Keratinocyte (primary cell): ENCODE data around the gene DDX39A. TPM values are rescaled to one million over a fixed set of nuclear protein-coding genes. Genes with fewer than 3 reads are reported as not detected.
A peak's percentile ranks its signal among the peaks of the same experiment; 100 is the strongest.

Experiments
- DNase-seq: peaks from one replicate; pipeline ENCODE4 v3.0.0-alpha.2; 2011; ENCODE audit warnings: low read depth, missing footprints, low spot score
- FAIRE-seq: peaks from 2 replicates; lab custom pipeline; 2011; peaks lifted over from hg19 to GRCh38; lab: Jason Lieb, UNC
- H2AFZ ChIP-seq: 2 replicates; pipeline ENCODE4 v1.6.0; 2012; ENCODE audit warnings: low read length, control low read depth, inconsistent platforms; ENCODE audit not compliant: control insufficient read depth
- H3K27ac ChIP-seq: 2 replicates; pipeline ENCODE4 v1.5.1; 2011; ENCODE audit warnings: low read length; ENCODE audit not compliant: control insufficient read depth, insufficient read depth
- H3K27me3 ChIP-seq: 3 replicates; pipeline ENCODE4 v1.6.0; 2011; ENCODE audit warnings: low read length; ENCODE audit not compliant: control insufficient read depth, insufficient read depth; ENCODE audit errors: extremely low read depth
- H3K36me3 ChIP-seq, 2 experiments: 2 replicates in 1 of 2; 3 replicates in 1 of 2; pipeline ENCODE4 v1.5.1; 2011; ENCODE audit warnings: low read length in 2 of 2, mild to moderate bottlenecking in 1 of 2; ENCODE audit not compliant: control insufficient read depth in 2 of 2, insufficient read depth in 2 of 2; ENCODE audit errors: extremely low read depth in 1 of 2
- H3K4me1 ChIP-seq: 3 replicates; pipeline ENCODE4 v1.5.1; 2011; ENCODE audit warnings: low read length; ENCODE audit not compliant: control insufficient read depth, insufficient read depth; ENCODE audit errors: extremely low read depth
- H3K4me2 ChIP-seq: 3 replicates; pipeline ENCODE4 v1.6.0; 2011; ENCODE audit warnings: low read depth, low read length; ENCODE audit not compliant: control insufficient read depth, insufficient read depth; ENCODE audit errors: extremely low read depth
- H3K4me3 ChIP-seq, 3 experiments: fragments of 200-600 bp in 1 of 3; sonication (generic) in 1 of 3; 2 replicates in 2 of 3; 3 replicates in 1 of 3; pipeline ENCODE4 v1.5.1; 2011 to 2016; ENCODE audit warnings: low read length in 3 of 3, mild to moderate bottlenecking in 3 of 3, control low read depth in 2 of 3, inconsistent platforms in 1 of 3, low read depth in 1 of 3, mixed read lengths in 1 of 3, mixed run types in 1 of 3, moderate library complexity in 1 of 3; ENCODE audit not compliant: control insufficient read depth in 2 of 3, insufficient read depth in 2 of 3; ENCODE audit errors: extremely low read depth in 1 of 3
- H3K79me2 ChIP-seq: 2 replicates; pipeline ENCODE4 v1.6.0; 2012; ENCODE audit warnings: low read length; ENCODE audit not compliant: control insufficient read depth, insufficient read depth
- H3K9ac ChIP-seq: 3 replicates; pipeline ENCODE4 v1.6.0; 2011; ENCODE audit warnings: low read length; ENCODE audit not compliant: control insufficient read depth, insufficient read depth; ENCODE audit errors: extremely low read depth
- H3K9me1 ChIP-seq: 3 replicates; pipeline ENCODE4 v1.6.0; 2011; ENCODE audit warnings: low read length; ENCODE audit not compliant: control insufficient read depth, insufficient read depth; ENCODE audit errors: extremely low read depth
- H3K9me3 ChIP-seq: 2 replicates; pipeline ENCODE4 v1.5.1; 2012; ENCODE audit warnings: low read depth, low read length; ENCODE audit not compliant: control insufficient read depth
- H4K20me1 ChIP-seq: 3 replicates; pipeline ENCODE4 v1.6.0; 2011; ENCODE audit warnings: low read length; ENCODE audit not compliant: control insufficient read depth, insufficient read depth; ENCODE audit errors: extremely low read depth
- EZH2 ChIP-seq: IDR thresholded peaks from one replicate; pipeline ENCODE4 v1.6.1; 2012; ENCODE audit warnings: inconsistent platforms, mild to moderate bottlenecking, low read length, moderate library complexity
- dilution Hi-C: fragments of 300-500 bp; cut with MboI; formaldehyde crosslinking; loops from one replicate; pipeline ENCODE4 v1.7.0; 2020; ENCODE audit warnings: low sequenced_read_pairs; ENCODE audit not compliant: extremely low pct_ligation_motif_present
- polyA minus RNA-seq, 3 experiments: library from RNA; depleted of rRNA, polyadenylated mRNA; stranded (reverse); fragments of >200 nt; gene quantifications; 1 replicate in 1 of 3; 2 replicates in 1 of 3; 3 replicates in 1 of 3; pipeline ENCODE4 v1.2.3, GENCODE V29; 2011
- polyA plus RNA-seq, 5 experiments: library from polyadenylated mRNA; depleted of rRNA in 3 of 5; stranded (reverse) in 3 of 5; stranded (forward) in 1 of 5; unstranded in 1 of 5; fragments of >200 nt; gene quantifications; 1 replicate in 1 of 5; 2 replicates in 3 of 5; 3 replicates in 1 of 5; pipeline versions ENCODE4 v1.2.1 to v1.2.3, GENCODE V29; 2011 to 2012; ENCODE audit warnings: missing spikeins in 2 of 5, low read depth in 1 of 5, low replicate concordance in 1 of 5
- TF ChIP-seq, protein P1 (sequence below), 3 experiments: IDR thresholded peaks in 1 of 3; conservative IDR thresholded peaks in 1 of 3; optimal IDR thresholded peaks in 1 of 3; 2 replicates in 2 of 3; 3 replicates in 1 of 3; pipeline versions ENCODE3 to v1.5.1; 2011; ENCODE audit warnings: low read length in 3 of 3, mild to moderate bottlenecking in 3 of 3, moderate library complexity in 2 of 3, control low read depth in 1 of 3, inconsistent platforms in 1 of 3; ENCODE audit not compliant: insufficient read depth in 2 of 3; ENCODE audit errors: extremely low read depth in 1 of 3

Gene DDX39A
- polyA plus RNA-seq (54.9 to 85.1 TPM (median 57.6 TPM) in 3 replicates), polyA minus RNA-seq (34.5 to 97.0 TPM (median 54.6 TPM) in 3 replicates)
- polyA plus RNA-seq (2011; ENCODE audit: low read depth): 27.4 TPM
- polyA plus RNA-seq (2011; cell fraction: cytosol; rRNA removed): 25.1 and 39.0 TPM in 2 replicates
- 119 and 137 TPM in 2 replicates for polyA plus RNA-seq (2011; cell fraction: nucleus; rRNA removed)
- 61.5 and 86.3 TPM in 2 replicates for polyA plus RNA-seq (2012; ENCODE audit: low replicate concordance)
- 42.4 TPM for polyA minus RNA-seq (2011; cell fraction: cytosol; rRNA and poly(A)+ RNA removed)
- polyA minus RNA-seq (2011; cell fraction: nucleus; rRNA and poly(A)+ RNA removed): 30.8 and 31.1 TPM in 2 replicates

DNA sequence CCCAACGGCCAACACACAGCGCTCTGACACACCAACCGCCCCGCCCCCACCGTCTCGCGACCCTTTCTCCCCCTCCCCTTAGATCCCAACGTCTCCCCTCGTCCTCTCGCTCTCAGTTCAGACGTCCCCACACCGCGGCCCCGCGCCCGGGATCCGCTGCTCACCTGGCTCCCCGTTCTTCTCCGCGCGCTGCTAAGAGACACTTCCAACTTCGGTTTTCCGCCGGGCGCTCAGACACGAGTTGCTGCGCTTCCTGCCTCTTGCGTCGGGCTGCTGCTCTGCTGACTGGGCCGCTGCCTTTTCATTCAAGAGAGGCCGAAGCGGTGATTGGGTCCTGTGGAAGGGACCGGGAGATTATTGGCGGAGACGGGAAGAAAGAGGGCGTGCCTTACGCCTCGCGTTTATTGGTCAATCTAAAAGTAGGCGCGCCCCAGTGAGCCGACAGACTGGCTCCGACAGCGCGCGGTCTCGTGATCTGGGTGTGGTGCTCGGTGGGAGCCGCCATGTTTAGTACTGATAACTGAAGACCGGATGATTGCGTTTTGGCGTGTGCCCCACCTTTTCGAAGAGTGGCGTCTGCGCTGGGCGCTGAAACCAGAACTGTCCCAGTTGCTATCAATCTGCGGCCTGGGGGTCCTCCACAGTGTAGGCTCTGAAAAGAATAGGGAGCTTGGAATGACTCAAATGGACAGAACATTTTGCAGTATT is at the start of gene DDX39A:
Gene DDX39A (minus strand): TSS at position 236 of the 708 bp plus-strand sequence. CDS start 6,121 bp downstream, outside the sequence.
- peaks cover 20% of the 10 kb centered on the region for H4K20me1 ChIP-seq
- peak within 1 kb of the TSS; percentile 92 to 94 (median 92) for H3K4me3 ChIP-seq
- peak; percentile 94 for DNase-seq
- peak within 1 kb of the TSS; percentile 88 for H2AFZ ChIP-seq
- H3K9me3 ChIP-seq: no peaks in the 10 kb centered on the region
- peaks cover 2% of the 10 kb centered on the region for H3K9me1 ChIP-seq
- H3K9ac ChIP-seq: peak within 1 kb of the TSS; percentile 95
- peaks cover 7 to 14% of the 10 kb centered on the region in 2 experiments for H3K36me3 ChIP-seq
- no peak for TF ChIP-seq EZH2
- TF ChIP-seq, protein P1, sequence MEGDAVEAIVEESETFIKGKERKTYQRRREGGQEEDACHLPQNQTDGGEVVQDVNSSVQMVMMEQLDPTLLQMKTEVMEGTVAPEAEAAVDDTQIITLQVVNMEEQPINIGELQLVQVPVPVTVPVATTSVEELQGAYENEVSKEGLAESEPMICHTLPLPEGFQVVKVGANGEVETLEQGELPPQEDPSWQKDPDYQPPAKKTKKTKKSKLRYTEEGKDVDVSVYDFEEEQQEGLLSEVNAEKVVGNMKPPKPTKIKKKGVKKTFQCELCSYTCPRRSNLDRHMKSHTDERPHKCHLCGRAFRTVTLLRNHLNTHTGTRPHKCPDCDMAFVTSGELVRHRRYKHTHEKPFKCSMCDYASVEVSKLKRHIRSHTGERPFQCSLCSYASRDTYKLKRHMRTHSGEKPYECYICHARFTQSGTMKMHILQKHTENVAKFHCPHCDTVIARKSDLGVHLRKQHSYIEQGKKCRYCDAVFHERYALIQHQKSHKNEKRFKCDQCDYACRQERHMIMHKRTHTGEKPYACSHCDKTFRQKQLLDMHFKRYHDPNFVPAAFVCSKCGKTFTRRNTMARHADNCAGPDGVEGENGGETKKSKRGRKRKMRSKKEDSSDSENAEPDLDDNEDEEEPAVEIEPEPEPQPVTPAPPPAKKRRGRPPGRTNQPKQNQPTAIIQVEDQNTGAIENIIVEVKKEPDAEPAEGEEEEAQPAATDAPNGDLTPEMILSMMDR (optimal IDR thresholded peaks at IDR 0.05 in 1 of 3, IDR thresholded peaks at IDR 0.05 in 1 of 3, conservative IDR thresholded peaks at IDR 0.05 in 1 of 3; ENCODE audit: extremely low read depth in 1 of 3, insufficient read depth in 2 of 3, low read length in 3 of 3): no peak
- no peaks in the 10 kb centered on the region for H3K27me3 ChIP-seq
- peak within 1 kb of the TSS; percentile 94 for H3K27ac ChIP-seq
- H3K4me1 ChIP-seq: peaks cover 11% of the 10 kb centered on the region
- H3K79me2 ChIP-seq: peaks cover 48% of the 10 kb centered on the region
- H3K4me2 ChIP-seq: peak within 1 kb of the TSS; percentile 91
- peak; percentile 71 for FAIRE-seq
- dilution Hi-C loops: no loop called here

DNA sequence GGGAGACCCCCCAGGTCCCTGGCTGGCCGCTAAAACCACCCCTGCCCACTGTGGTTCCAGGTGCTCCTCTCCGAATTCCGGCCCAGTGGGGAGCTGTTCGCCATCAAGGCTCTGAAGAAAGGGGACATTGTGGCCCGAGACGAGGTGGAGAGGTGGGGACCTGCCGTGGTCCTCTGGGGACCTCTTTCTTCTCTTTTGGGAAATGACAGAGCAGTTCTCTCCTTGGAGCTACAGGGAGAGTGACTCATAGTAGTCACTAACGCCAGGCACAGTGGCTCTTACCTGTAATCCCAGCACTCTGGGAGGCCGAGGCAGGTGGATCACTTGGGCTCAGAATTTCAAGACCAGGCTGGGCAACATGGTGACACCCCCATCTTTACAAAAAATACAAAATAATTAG is 48.7 kb upstream of the DDX39A start:
- dilution Hi-C loops: no loop called here
- Histone ChIP-seq H3K79me2 (no peaks in the 10 kb centered on the region), H3K9me3 (no peaks in the 10 kb centered on the region), H3K27me3 (peaks cover under 1% of the 10 kb centered on the region), H3K4me3 (no peak overlapping the region), H3K27ac (no peak overlapping the region), H3K4me2 (no peak overlapping the region), H4K20me1 (no peaks in the 10 kb centered on the region), H3K9ac (no peak overlapping the region), H3K36me3 (no peaks in the 10 kb centered on the region), H2AFZ (no peak overlapping the region), H3K4me1 (no peaks in the 10 kb centered on the region), H3K9me1 (no peaks in the 10 kb centered on the region)
- DNase-seq: no peak
- TF ChIP-seq, protein P1 (optimal IDR thresholded peaks at IDR 0.05 in 1 of 3, IDR thresholded peaks at IDR 0.05 in 1 of 3, conservative IDR thresholded peaks at IDR 0.05 in 1 of 3; ENCODE audit: extremely low read depth in 1 of 3, insufficient read depth in 2 of 3, low read length in 3 of 3): peak; percentile 9 to 27 (median 11)
- TF ChIP-seq EZH2: no peak
- no peak for FAIRE-seq
